HEK293 (cell line): ENCODE results near the gene PHKG1.
A peak's percentile ranks its signal among the peaks of the same experiment; 100 is the strongest.

Source experiments
- CTCF ChIP-seq: fragments of 450-650 bp; formaldehyde crosslinking; IDR thresholded peaks from 2 replicates; pipeline ENCODE4 v1.5.1; 2016; ENCODE audit warnings: missing biosample characterization, missing genetic modification characterization
- EGR2 ChIP-seq: fragments of 450-650 bp; formaldehyde crosslinking; IDR thresholded peaks from 2 replicates; pipeline ENCODE4 v1.5.1; 2016; ENCODE audit warnings: low read depth, missing biosample characterization, missing genetic modification characterization
- MZF1 ChIP-seq: fragments of 450-650 bp; formaldehyde crosslinking; IDR thresholded peaks from 2 replicates; pipeline ENCODE4 v1.5.1; 2017; ENCODE audit warnings: missing biosample characterization, missing genetic modification characterization, borderline replicate concordance
- TCF7L2 ChIP-seq: IDR thresholded peaks from 2 replicates; pipeline ENCODE4 v1.6.1; 2011; ENCODE audit warnings: low read depth, mild to moderate bottlenecking, inconsistent platforms, low read length, moderate library complexity, borderline replicate concordance
- ZEB2 ChIP-seq: fragments of 450-650 bp; formaldehyde crosslinking; IDR thresholded peaks from 2 replicates; pipeline ENCODE4 v1.5.1; 2016; ENCODE audit warnings: missing biosample characterization, missing genetic modification characterization
- ZNF274 ChIP-seq, 2 experiments: fragments of 200-500 bp in 1 of 2; fragments of 450-650 bp in 1 of 2; sonication (Bioruptor generic) in 1 of 2; formaldehyde crosslinking in 1 of 2; IDR thresholded peaks; 2 replicates each; pipeline versions ENCODE4 v1.5.1 to v1.6.1; 2014 to 2016; ENCODE audit warnings: borderline replicate concordance in 1 of 2, inconsistent platforms in 1 of 2, low read length in 1 of 2, missing biosample characterization in 1 of 2, missing genetic modification characterization in 1 of 2
- ZNF354C ChIP-seq: fragments of 450-650 bp; formaldehyde crosslinking; IDR thresholded peaks from 2 replicates; pipeline ENCODE4 v1.5.1; 2016; ENCODE audit warnings: missing biosample characterization, missing genetic modification characterization, low read depth, borderline replicate concordance
- ZNF561 ChIP-seq: fragments of 450-650 bp; IDR thresholded peaks from 2 replicates; pipeline ENCODE4 v1.5.1; 2018; ENCODE audit warnings: missing biosample characterization, missing genetic modification characterization, borderline replicate concordance
- ZXDB ChIP-seq: fragments of 450-650 bp; formaldehyde crosslinking; IDR thresholded peaks from 2 replicates; pipeline ENCODE4 v1.5.1; 2016; ENCODE audit warnings: missing biosample characterization, missing genetic modification characterization

DNA sequence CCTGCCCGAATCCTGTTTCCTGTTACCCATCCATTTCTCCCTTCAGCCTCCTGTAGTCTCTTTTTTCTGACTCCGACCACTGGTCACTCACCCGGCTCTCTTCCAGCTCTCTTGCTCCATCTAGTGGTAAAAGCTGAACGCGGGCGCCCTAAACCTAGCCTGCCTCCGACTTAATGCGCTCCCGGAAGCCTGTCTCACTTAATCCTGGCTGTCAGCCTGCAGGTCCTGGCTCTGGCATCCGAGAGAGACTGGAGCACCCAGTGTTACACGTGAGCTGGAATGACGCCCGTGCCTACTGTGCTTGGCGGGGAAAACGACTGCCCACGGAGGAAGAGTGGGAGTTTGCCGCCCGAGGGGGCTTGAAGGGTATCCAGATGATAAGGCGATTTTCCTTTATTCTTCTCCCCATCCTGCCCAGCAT, 18.4 kb downstream of the PHKG1 start:
- no peak for TF ChIP-seq ZNF354C (tag by site-specific recombination)
- TF ChIP-seq EGR2 (tag by site-specific recombination), result no peak
- no peak for TF ChIP-seq ZXDB
- no peak for TF ChIP-seq ZNF561 (tag by site-specific recombination)
- no peak for TF ChIP-seq TCF7L2
- no peak for TF ChIP-seq ZEB2 (tag by site-specific recombination)
- peak; percentile 72 for TF ChIP-seq CTCF (tag by site-specific recombination)
- no peak for TF ChIP-seq MZF1
- no peak for TF ChIP-seq ZNF274 (IDR thresholded peaks at IDR 0.05; ENCODE audit: low read length)
- TF ChIP-seq ZNF274 (tag by site-specific recombination; IDR thresholded peaks at IDR 0.05; ENCODE audit: borderline replicate concordance), result no peak
